GM12878 (cell line): ENCODE results near the gene B4GALT1.

Experiments
- BHLHE40 ChIP-seq, 2 experiments: fragments of 450-650 bp in 1 of 2; IDR thresholded peaks; 2 replicates each; pipeline ENCODE4 v1.6.1; 2011 to 2017; ENCODE audit warnings: low read depth in 2 of 2, borderline replicate concordance in 1 of 2, improper control_type of control experiment in 1 of 2, low read length in 1 of 2, mild to moderate bottlenecking in 1 of 2
- EP300 ChIP-seq, 2 experiments: fragments of 150-350 bp in 1 of 2; IDR thresholded peaks; 2 replicates each; pipeline ENCODE4 v1.6.1; 2011 to 2012; ENCODE audit warnings: low read depth in 2 of 2, low read length in 2 of 2, borderline replicate concordance in 1 of 2, improper control_type of control experiment in 1 of 2, inconsistent platforms in 1 of 2; ENCODE audit not compliant: control insufficient read depth in 1 of 2
- EZH2 ChIP-seq: IDR thresholded peaks from 2 replicates; pipeline ENCODE4 v1.6.1; 2012; ENCODE audit warnings: low read depth, mild to moderate bottlenecking, control low read depth, inconsistent platforms, low read length, borderline replicate concordance; ENCODE audit not compliant: control insufficient read depth
- POLR2A ChIP-seq: IDR thresholded peaks from 2 replicates; pipeline ENCODE4 v1.6.1; 2011; ENCODE audit warnings: low read depth, mild to moderate bottlenecking, low read length
- TCF12 ChIP-seq: IDR thresholded peaks from 2 replicates; pipeline ENCODE4 v1.6.1; 2011; ENCODE audit warnings: low read depth, mild to moderate bottlenecking, low read length
- YY1 ChIP-seq: IDR thresholded peaks from 2 replicates; pipeline ENCODE4 v1.6.1; 2011; ENCODE audit warnings: low read depth, mild to moderate bottlenecking, low read length
- TF ChIP-seq, protein P1 (sequence below): IDR thresholded peaks from 2 replicates; pipeline ENCODE4 v1.6.1; 2011; ENCODE audit warnings: borderline replicate concordance, low read depth, mild to moderate bottlenecking, moderate library complexity, mixed read lengths, low read length; ENCODE audit not compliant: insufficient read depth; ENCODE audit errors: extremely low read length
- TF ChIP-seq, protein P2 (sequence below), 3 experiments: IDR thresholded peaks in 2 of 3; conservative IDR thresholded peaks in 1 of 3; 2 replicates each; pipeline ENCODE4 v1.5.1; 2011; ENCODE audit warnings: low read depth in 3 of 3, low read length in 3 of 3, mild to moderate bottlenecking in 3 of 3, control low read depth in 2 of 3, moderate library complexity in 2 of 3, inconsistent platforms in 1 of 3, mixed read lengths in 1 of 3; ENCODE audit not compliant: control insufficient read depth in 2 of 3, insufficient read depth in 1 of 3; ENCODE audit errors: extremely low read depth in 1 of 3

DNA sequence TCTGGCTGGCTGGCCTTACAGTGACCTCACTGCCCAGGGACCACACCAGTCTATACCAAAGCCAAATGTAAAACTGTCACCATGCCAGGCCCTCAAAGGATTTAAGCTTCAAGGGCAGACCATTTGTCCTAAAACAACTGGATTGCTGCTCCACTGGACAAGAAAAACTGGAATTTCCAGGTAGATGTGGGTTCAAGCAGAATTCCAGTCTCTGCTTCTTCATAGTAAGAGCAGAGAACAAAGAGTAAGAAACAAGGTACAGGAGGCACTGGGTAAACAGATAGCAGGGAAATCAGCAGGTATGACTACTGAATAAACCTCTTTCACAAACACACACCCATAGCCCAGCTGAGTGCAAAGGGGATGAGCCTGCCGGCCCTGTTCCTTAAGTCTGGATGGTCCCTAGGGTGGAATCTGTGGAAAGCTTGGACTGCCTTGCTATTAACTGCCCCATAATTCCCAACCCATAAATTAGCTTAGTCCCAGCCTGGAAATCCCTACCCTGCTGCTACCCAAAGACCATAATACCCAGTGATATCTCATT is 5.5 kb downstream of the B4GALT1 start:
- TF ChIP-seq, protein P1, sequence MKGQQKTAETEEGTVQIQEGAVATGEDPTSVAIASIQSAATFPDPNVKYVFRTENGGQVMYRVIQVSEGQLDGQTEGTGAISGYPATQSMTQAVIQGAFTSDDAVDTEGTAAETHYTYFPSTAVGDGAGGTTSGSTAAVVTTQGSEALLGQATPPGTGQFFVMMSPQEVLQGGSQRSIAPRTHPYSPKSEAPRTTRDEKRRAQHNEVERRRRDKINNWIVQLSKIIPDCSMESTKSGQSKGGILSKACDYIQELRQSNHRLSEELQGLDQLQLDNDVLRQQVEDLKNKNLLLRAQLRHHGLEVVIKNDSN = no peak
- TF ChIP-seq YY1 (no peak), EP300 (IDR thresholded peaks at IDR 0.05; ENCODE audit: borderline replicate concordance in 1 of 2, control insufficient read depth in 1 of 2, low read depth in 2 of 2, low read length in 2 of 2) (no peak), TCF12 (no peak), EZH2 (no peak), POLR2A (no peak), BHLHE40 (IDR thresholded peaks at IDR 0.05; ENCODE audit: borderline replicate concordance in 1 of 2, low read depth in 2 of 2, low read length in 1 of 2) (no peak)
- TF ChIP-seq, protein P2, sequence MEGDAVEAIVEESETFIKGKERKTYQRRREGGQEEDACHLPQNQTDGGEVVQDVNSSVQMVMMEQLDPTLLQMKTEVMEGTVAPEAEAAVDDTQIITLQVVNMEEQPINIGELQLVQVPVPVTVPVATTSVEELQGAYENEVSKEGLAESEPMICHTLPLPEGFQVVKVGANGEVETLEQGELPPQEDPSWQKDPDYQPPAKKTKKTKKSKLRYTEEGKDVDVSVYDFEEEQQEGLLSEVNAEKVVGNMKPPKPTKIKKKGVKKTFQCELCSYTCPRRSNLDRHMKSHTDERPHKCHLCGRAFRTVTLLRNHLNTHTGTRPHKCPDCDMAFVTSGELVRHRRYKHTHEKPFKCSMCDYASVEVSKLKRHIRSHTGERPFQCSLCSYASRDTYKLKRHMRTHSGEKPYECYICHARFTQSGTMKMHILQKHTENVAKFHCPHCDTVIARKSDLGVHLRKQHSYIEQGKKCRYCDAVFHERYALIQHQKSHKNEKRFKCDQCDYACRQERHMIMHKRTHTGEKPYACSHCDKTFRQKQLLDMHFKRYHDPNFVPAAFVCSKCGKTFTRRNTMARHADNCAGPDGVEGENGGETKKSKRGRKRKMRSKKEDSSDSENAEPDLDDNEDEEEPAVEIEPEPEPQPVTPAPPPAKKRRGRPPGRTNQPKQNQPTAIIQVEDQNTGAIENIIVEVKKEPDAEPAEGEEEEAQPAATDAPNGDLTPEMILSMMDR (IDR thresholded peaks at IDR 0.05 in 2 of 3, conservative IDR thresholded peaks at IDR 0.05 in 1 of 3; ENCODE audit: control insufficient read depth in 2 of 3, extremely low read depth in 1 of 3, insufficient read depth in 1 of 3, low read depth in 3 of 3, low read length in 3 of 3) = no peak
